HG03575 (cell line): Measurements from ENCODE around the gene GPR52.
"Not testable (repeated sequence)": the region's sequence is repeated elsewhere in the genome, so short reads cannot be mapped to it uniquely, and the experiment has no call there.

Source experiments
- ATAC-seq: cut with Tn5 transposase; IDR thresholded peaks from one replicate; pipeline ENCODE4 v1.9.1; 2021; ENCODE audit not compliant: unreplicated experiment, insufficient number of reproducible peaks, low FRiP score; ENCODE audit errors: extremely low read depth

GPR52 gene

GRCh38 chr1:174447866-174448530, at the start of gene GPR52:
GPR52 (plus strand) TSS chr1:174447964; CDS start chr1:174448112, 148 bp downstream.
- no peak for ATAC-seq

- no peak for ATAC-seq
Measured at GRCh38 chr1:174398246-174398645, 49.5 kb upstream of the GPR52 start.

GRCh38 chr1:174399211-174399610, 48.6 kb upstream of the GPR52 start:
- no peak for ATAC-seq

GRCh38 chr1:174401075-174401474, 46.7 kb upstream of the GPR52 start:
- ATAC-seq: no peak

GRCh38 chr1:174405219-174405618, 42.5 kb upstream of the GPR52 start:
- no peak for ATAC-seq

GRCh38 chr1:174406421-174406820, 41.3 kb upstream of the GPR52 start:
- no peak for ATAC-seq

- no peak for ATAC-seq
Measured at GRCh38 chr1:174407665-174408064, 40.1 kb upstream of the GPR52 start.

GRCh38 chr1:174408146-174408545, 39.6 kb upstream of the GPR52 start:
- no peak for ATAC-seq

GRCh38 chr1:174409801-174410200, 38.0 kb upstream of the GPR52 start:
- ATAC-seq: not testable (repeated sequence)

- no peak for ATAC-seq
Measured at GRCh38 chr1:174413632-174414031, 34.1 kb upstream of the GPR52 start.

- ATAC-seq: no peak
Measured at GRCh38 chr1:174414203-174414602, 33.6 kb upstream of the GPR52 start.

GRCh38 chr1:174415506-174415905, 32.3 kb upstream of the GPR52 start:
- no peak for ATAC-seq

GRCh38 chr1:174417921-174418320, 29.8 kb upstream of the GPR52 start:
- no peak for ATAC-seq

- ATAC-seq: no peak
Measured at GRCh38 chr1:174425121-174425520, 22.6 kb upstream of the GPR52 start.

- no peak for ATAC-seq
Measured at GRCh38 chr1:174426153-174426552, 21.6 kb upstream of the GPR52 start.

- ATAC-seq: no peak
Measured at GRCh38 chr1:174428033-174428432, 19.7 kb upstream of the GPR52 start.

- no peak for ATAC-seq
Measured at GRCh38 chr1:174428739-174429138, 19.0 kb upstream of the GPR52 start.

GRCh38 chr1:174433451-174433850, 14.3 kb upstream of the GPR52 start:
- no peak for ATAC-seq

GRCh38 chr1:174445351-174445750, 2.4 kb upstream of the GPR52 start:
- no peak for ATAC-seq

- ATAC-seq: no peak
Measured at GRCh38 chr1:174445817-174446216, 1.9 kb upstream of the GPR52 start.

GRCh38 chr1:174448531-174448883, 743 bp downstream of the GPR52 start:
- no peak for ATAC-seq
